Neural progenitor cell (in vitro differentiated cells): Measurements from ENCODE around the gene EIF5A. TPM values are rescaled to one million over a fixed set of nuclear protein-coding genes. Genes with fewer than 3 reads are reported as not detected.

Experiments
- DNase-seq: peaks from one replicate; pipeline ENCODE4 v3.0.0-alpha.2; 2016; ENCODE audit warnings: low spot score
- H2AFZ ChIP-seq: fragments of 200-600 bp; sonication (generic); replicated peaks from 2 replicates; pipeline ENCODE4 v1.6.1; 2016; ENCODE audit warnings: antibody characterized with exemption
- H3F3A ChIP-seq: fragments of 200-600 bp; sonication (generic); 2 replicates; pipeline ENCODE4 v1.6.1; 2016; ENCODE audit warnings: antibody characterized with exemption, low read depth
- H3K27ac ChIP-seq: fragments of 200-600 bp; sonication (generic); 2 replicates; pipeline ENCODE4 v1.5.1; 2016; ENCODE audit warnings: mild to moderate bottlenecking
- H3K27me3 ChIP-seq: fragments of 200-600 bp; sonication (generic); 2 replicates; pipeline ENCODE4 v1.6.1; 2016; ENCODE audit warnings: mild to moderate bottlenecking, moderate library complexity
- H3K36me3 ChIP-seq: fragments of 200-600 bp; sonication (generic); 2 replicates; pipeline ENCODE4 v1.5.1; 2016
- H3K4me1 ChIP-seq: fragments of 200-600 bp; sonication (generic); 2 replicates; pipeline ENCODE4 v1.6.1; 2016; ENCODE audit warnings: mixed run types
- H3K4me2 ChIP-seq: fragments of 200-600 bp; sonication (generic); 2 replicates; pipeline ENCODE4 v1.6.1; 2016
- H3K4me3 ChIP-seq: fragments of 200-600 bp; sonication (generic); 2 replicates; pipeline ENCODE4 v1.5.1; 2016
- H3K79me2 ChIP-seq: fragments of 200-600 bp; sonication (generic); 2 replicates; pipeline ENCODE4 v1.6.1; 2016; ENCODE audit warnings: low read depth
- H3K9ac ChIP-seq: fragments of 200-600 bp; sonication (generic); 2 replicates; pipeline ENCODE4 v1.6.1; 2016
- H3K9me3 ChIP-seq: fragments of 200-600 bp; sonication (generic); 2 replicates; pipeline ENCODE4 v1.5.1; 2016; ENCODE audit warnings: low read depth
- H4K20me1 ChIP-seq: fragments of 200-600 bp; sonication (generic); 2 replicates; pipeline ENCODE4 v1.6.1; 2016; ENCODE audit warnings: low read depth
- H3K27ac Mint-ChIP-seq: 3 replicates; pipeline ENCODE4 v1.8.0; 2021; ENCODE audit warnings: mixed read lengths
- H3K27me3 Mint-ChIP-seq: 2 replicates; pipeline ENCODE4 v1.8.0; 2022; ENCODE audit warnings: low read depth, mild to moderate bottlenecking, inconsistent platforms, moderate library complexity, mixed read lengths; ENCODE audit not compliant: insufficient read depth
- H3K36me3 Mint-ChIP-seq: 3 replicates; pipeline ENCODE4 v1.8.0; 2021; ENCODE audit warnings: mixed read lengths
- H3K4me1 Mint-ChIP-seq: 3 replicates; pipeline ENCODE4 v1.8.0; 2021; ENCODE audit warnings: mixed read lengths
- H3K4me3 Mint-ChIP-seq: 3 replicates; pipeline ENCODE4 v1.8.0; 2021; ENCODE audit warnings: mild to moderate bottlenecking, moderate library complexity, mixed read lengths
- H3K9me3 Mint-ChIP-seq: 3 replicates; pipeline ENCODE4 v1.8.0; 2020; ENCODE audit warnings: mixed read lengths
- EZH2 ChIP-seq: fragments of 200-600 bp; sonication (generic); IDR thresholded peaks from 2 replicates; pipeline ENCODE4 v1.6.1; 2017; ENCODE audit warnings: antibody characterized with exemption, mild to moderate bottlenecking, moderate library complexity
- EZH2phosphoT487 ChIP-seq: fragments of 200-600 bp; sonication (generic); IDR thresholded peaks from 2 replicates; pipeline ENCODE4 v1.6.1; 2017; ENCODE audit warnings: antibody characterized with exemption
- total RNA-seq: library from RNA; depleted of rRNA; stranded (reverse); fragments of >200 nt; gene quantifications from 2 replicates; pipeline ENCODE4 v1.2.3, GENCODE V29; 2015; ENCODE audit warnings: low replicate concordance
- TF ChIP-seq, protein P1 (sequence below): fragments of 200-600 bp; sonication (generic); IDR thresholded peaks from 2 replicates; pipeline ENCODE4 v1.5.1; 2017; ENCODE audit warnings: antibody characterized with exemption, mild to moderate bottlenecking

EIF5A gene
- total RNA-seq, 1 donor from 2014 or later: 251 TPM

DNA sequence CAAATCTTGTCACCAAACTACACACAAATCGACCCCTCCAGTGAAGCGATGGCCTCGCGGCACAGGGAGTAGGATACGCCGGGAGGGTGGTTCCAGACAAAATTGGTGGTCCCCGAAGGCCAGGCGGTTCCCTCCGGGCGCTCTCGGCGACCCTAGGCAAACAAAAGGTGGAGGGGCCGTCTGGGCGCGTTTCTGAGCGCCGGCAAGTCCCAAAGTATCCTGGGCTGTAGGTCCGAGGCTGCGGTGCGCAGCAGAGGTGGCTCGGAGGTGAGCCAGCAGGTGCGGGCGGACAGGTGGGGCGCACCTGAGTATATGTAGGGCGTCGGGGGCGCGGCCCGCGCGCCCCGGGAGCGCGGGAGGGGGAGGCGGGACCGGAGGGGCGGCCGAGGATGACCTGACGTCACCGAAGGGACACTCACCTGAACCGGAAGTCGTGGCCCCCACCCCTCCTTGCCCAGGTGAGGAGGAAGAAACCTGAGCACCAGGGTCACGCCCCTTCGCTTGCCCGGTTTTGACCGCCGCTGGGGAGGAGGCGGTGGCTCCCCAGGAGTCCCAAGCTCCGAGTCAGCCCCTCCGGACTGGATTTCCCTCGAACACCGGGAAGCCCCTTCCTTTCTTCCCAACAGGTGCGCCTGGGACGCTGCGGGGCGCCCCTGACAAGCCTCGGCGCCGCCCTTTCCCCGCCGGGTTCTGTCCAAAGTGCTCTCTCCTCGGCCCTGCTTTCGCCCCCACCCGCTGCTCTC, 45.1 kb upstream of the EIF5A start, which contains the start of gene CLDN7:
Gene CLDN7 (minus strand): TSS at position 287 of the 743 bp plus-strand sequence. CDS start 435 bp downstream, outside the sequence.
- peak within 1 kb of the TSS; percentile 71 for H3K4me3 Mint-ChIP-seq

DNA sequence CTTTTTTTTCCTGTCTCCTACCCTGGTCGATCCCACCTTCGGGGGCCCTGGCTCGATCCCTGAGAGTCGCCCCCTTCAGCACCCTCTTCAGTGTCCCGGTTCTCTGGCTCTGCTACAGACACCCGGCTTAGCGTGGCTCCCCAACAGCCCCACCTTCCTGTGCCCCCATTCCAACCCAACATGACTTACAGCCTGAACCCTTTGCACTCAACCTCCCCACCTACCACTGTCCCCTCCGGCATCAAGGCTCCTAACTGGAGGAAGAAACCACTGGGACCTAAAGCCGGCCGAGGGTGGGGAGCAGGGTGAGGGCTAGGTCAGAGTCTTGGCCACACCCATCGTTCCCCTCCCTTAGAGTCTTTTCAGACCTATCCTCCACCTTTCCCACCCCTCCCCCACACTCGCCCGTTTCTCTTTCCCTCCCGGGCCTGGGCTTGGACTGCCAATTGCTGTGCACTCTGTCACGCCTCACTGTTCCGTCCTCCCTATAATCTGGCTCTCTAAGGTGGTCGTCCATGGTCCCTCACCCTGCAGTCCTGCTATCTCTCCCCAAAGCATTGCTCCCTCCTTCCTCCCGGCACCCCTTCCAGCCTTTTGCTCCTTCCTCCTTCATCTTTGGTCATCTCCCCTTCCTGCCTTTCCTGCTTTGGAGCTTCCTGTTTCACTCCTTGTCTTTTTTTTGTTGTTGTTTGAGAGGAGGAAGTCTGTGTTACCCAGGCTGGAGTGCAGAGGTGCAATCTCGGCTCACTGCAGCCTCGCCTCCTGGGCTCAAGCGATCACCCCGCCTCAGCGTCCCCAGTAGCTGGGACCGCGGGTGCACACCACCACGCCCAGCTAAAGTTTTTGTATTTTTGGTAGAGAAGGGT, 44.3 kb upstream of the EIF5A start:
- Mint-ChIP-seq H3K27ac (no peak overlapping the region), H3K4me3 (peak overlapping the region; percentile 28), H3K27me3 (peaks cover 51% of the 10 kb centered on the region), H3K4me1 (peaks cover 8% of the 10 kb centered on the region), H3K9me3 (no peaks in the 10 kb centered on the region), H3K36me3 (peaks cover 13% of the 10 kb centered on the region)
- Histone ChIP-seq H3K4me1 (peaks cover 14% of the 10 kb centered on the region), H3F3A (peaks cover 32% of the 10 kb centered on the region), H4K20me1 (peaks cover 11% of the 10 kb centered on the region), H3K4me2 (peak overlapping the region; percentile 79), H3K9ac (no peak overlapping the region), H3K9me3 (no peaks in the 10 kb centered on the region), H3K36me3 (no peaks in the 10 kb centered on the region), H3K27me3 (peaks cover 49% of the 10 kb centered on the region), H3K79me2 (no peaks in the 10 kb centered on the region), H3K4me3 (peak overlapping the region; percentile 40), H2AFZ (peak overlapping the region; percentile 86), H3K27ac (no peak overlapping the region)
- no peak for TF ChIP-seq EZH2
- TF ChIP-seq, protein P1, sequence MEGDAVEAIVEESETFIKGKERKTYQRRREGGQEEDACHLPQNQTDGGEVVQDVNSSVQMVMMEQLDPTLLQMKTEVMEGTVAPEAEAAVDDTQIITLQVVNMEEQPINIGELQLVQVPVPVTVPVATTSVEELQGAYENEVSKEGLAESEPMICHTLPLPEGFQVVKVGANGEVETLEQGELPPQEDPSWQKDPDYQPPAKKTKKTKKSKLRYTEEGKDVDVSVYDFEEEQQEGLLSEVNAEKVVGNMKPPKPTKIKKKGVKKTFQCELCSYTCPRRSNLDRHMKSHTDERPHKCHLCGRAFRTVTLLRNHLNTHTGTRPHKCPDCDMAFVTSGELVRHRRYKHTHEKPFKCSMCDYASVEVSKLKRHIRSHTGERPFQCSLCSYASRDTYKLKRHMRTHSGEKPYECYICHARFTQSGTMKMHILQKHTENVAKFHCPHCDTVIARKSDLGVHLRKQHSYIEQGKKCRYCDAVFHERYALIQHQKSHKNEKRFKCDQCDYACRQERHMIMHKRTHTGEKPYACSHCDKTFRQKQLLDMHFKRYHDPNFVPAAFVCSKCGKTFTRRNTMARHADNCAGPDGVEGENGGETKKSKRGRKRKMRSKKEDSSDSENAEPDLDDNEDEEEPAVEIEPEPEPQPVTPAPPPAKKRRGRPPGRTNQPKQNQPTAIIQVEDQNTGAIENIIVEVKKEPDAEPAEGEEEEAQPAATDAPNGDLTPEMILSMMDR: no peak
- peak; percentile 55 for DNase-seq

More for the DNA sequence above, 45.1 kb upstream of the EIF5A start, which contains the start of gene CLDN7:
- H3K27ac Mint-ChIP-seq: no peak within 1 kb of the TSS
- peak; percentile 97 for TF ChIP-seq EZH2
- peak; percentile 97 for TF ChIP-seq EZH2phosphoT487
- TF ChIP-seq, protein P1: no peak
- peaks cover 13% of the 10 kb centered on the region for H3K36me3 Mint-ChIP-seq
- H3K9me3 ChIP-seq: no peaks in the 10 kb centered on the region
- peak within 1 kb of the TSS; percentile 86 for H2AFZ ChIP-seq
- H3K27ac ChIP-seq: no peak within 1 kb of the TSS
- H3K79me2 ChIP-seq: no peaks in the 10 kb centered on the region
- no peak within 1 kb of the TSS for H3K9ac ChIP-seq
- H3K4me3 ChIP-seq: peak within 1 kb of the TSS; percentile 41
- peaks cover 11% of the 10 kb centered on the region for H4K20me1 ChIP-seq
- peaks cover 32% of the 10 kb centered on the region for H3F3A ChIP-seq
- H3K4me2 ChIP-seq: peak within 1 kb of the TSS; percentile 79
- no peaks in the 10 kb centered on the region for H3K9me3 Mint-ChIP-seq
- peaks cover 14% of the 10 kb centered on the region for H3K4me1 ChIP-seq
- H3K4me1 Mint-ChIP-seq: peaks cover 8% of the 10 kb centered on the region
- peak; percentile 37 for DNase-seq
- peaks cover 51% of the 10 kb centered on the region for H3K27me3 Mint-ChIP-seq
- no peaks in the 10 kb centered on the region for H3K36me3 ChIP-seq
- peaks cover 49% of the 10 kb centered on the region for H3K27me3 ChIP-seq

DNA sequence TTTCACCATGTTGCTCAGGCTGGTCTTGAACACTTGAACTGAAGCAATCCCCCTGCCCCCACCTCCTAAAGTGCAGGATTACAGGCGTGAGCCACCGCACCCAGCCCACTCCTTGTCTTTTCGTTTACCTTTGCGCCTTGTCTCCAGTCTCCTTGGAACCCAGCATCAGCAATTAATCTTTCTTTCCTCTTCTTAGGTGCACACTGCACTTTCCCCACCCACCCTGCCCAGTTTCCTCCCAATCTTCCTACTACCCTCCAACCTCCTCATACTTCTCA, 43.7 kb upstream of the EIF5A start:
- Histone ChIP-seq H3K9me3 (no peaks in the 10 kb centered on the region), H3K27me3 (peaks cover 49% of the 10 kb centered on the region), H3K4me1 (peaks cover 14% of the 10 kb centered on the region), H3K9ac (no peak overlapping the region), H3K4me2 (peak overlapping the region; percentile 79), H3K27ac (no peak overlapping the region), H3K79me2 (no peaks in the 10 kb centered on the region), H4K20me1 (peaks cover 11% of the 10 kb centered on the region), H3K4me3 (peak overlapping the region; percentile 40), H3F3A (peaks cover 32% of the 10 kb centered on the region), H2AFZ (peak overlapping the region; percentile 86), H3K36me3 (no peaks in the 10 kb centered on the region)
- Mint-ChIP-seq H3K9me3 (no peaks in the 10 kb centered on the region), H3K4me3 (no peak overlapping the region), H3K4me1 (peaks cover 8% of the 10 kb centered on the region), H3K36me3 (peaks cover 8% of the 10 kb centered on the region), H3K27me3 (peaks cover 54% of the 10 kb centered on the region), H3K27ac (no peak overlapping the region)
- DNase-seq: no peak
- TF ChIP-seq, protein P1: no peak
- no peak for TF ChIP-seq EZH2phosphoT487
- TF ChIP-seq EZH2: no peak
